ENCODE measurements around the gene ADGRG2.
A peak's percentile ranks its signal among the peaks of the same experiment; 100 is the strongest.
"Not testable (repeated sequence)": the region's sequence is repeated elsewhere in the genome, so short reads cannot be mapped to it uniquely, and the experiment has no call there.

The ADGRG2 gene

GRCh38 chrX:19086102-19086772 lies 36.0 kb downstream of the ADGRG2 start:
- no peak for DNase-seq

GRCh38 chrX:19085666-19086065 lies 36.6 kb downstream of the ADGRG2 start:
- no peak for DNase-seq

- DNase-seq: no peak
Measured at GRCh38 chrX:19075754-19076153, 46.5 kb downstream of the ADGRG2 start.

GRCh38 chrX:19072372-19072771 lies 49.9 kb downstream of the ADGRG2 start:
- no peak for DNase-seq

- DNase-seq: no peak
Measured at GRCh38 chrX:19070555-19070994, 51.7 kb downstream of the ADGRG2 start.

- not testable (repeated sequence) for DNase-seq
Measured at GRCh38 chrX:19066987-19067386, 55.3 kb downstream of the ADGRG2 start.

GRCh38 chrX:19065535-19065934 lies 56.7 kb downstream of the ADGRG2 start:
- DNase-seq: peak; percentile 21

- peak; percentile 76 for DNase-seq
Measured at GRCh38 chrX:19064175-19064574, 58.1 kb downstream of the ADGRG2 start.

GRCh38 chrX:19063030-19063429 lies 59.2 kb downstream of the ADGRG2 start:
- peak; percentile 53 for DNase-seq

- DNase-seq: no peak
Measured at GRCh38 chrX:19059067-19059466, 63.2 kb downstream of the ADGRG2 start.

GRCh38 chrX:19057856-19058255 lies 64.4 kb downstream of the ADGRG2 start:
- DNase-seq: no peak

- DNase-seq: no peak
Measured at GRCh38 chrX:19049110-19049509, 73.2 kb downstream of the ADGRG2 start.

GRCh38 chrX:19046343-19047215 lies 75.7 kb downstream of the ADGRG2 start:
- DNase-seq: peak; percentile 69

GRCh38 chrX:19040373-19040772 lies 81.9 kb downstream of the ADGRG2 start:
- no peak for DNase-seq

GRCh38 chrX:19034025-19034424 lies 88.2 kb downstream of the ADGRG2 start:
- DNase-seq: no peak

GRCh38 chrX:19030805-19031204 lies 91.5 kb downstream of the ADGRG2 start:
- no peak for DNase-seq

- no peak for DNase-seq
Measured at GRCh38 chrX:19028560-19028959, 93.7 kb downstream of the ADGRG2 start.

GRCh38 chrX:19024366-19024765 lies 97.9 kb downstream of the ADGRG2 start:
- DNase-seq: no peak

GRCh38 chrX:19019996-19020395 lies 102.3 kb downstream of the ADGRG2 start:
- DNase-seq: peak; percentile 49

- DNase-seq: peak; percentile 33
Measured at GRCh38 chrX:19017271-19017670, 105.0 kb downstream of the ADGRG2 start.

- not testable (repeated sequence) for DNase-seq
Measured at GRCh38 chrX:19016614-19017013, 105.7 kb downstream of the ADGRG2 start.

GRCh38 chrX:19007868-19008267 lies 114.4 kb downstream of the ADGRG2 start:
- DNase-seq: no peak

- no peak for DNase-seq
Measured at GRCh38 chrX:19007011-19007410, 115.3 kb downstream of the ADGRG2 start.

GRCh38 chrX:19005909-19006308 lies 116.4 kb downstream of the ADGRG2 start:
- no peak for DNase-seq

Measured in fibroblast of skin of back (primary cell).